Gastrocnemius medialis (tissue), 4 donors: ENCODE measurements around the gene PCP4L1.

Source experiments
- POLR2A ChIP-seq, 2 donors: fragments of 450-650 bp; IDR thresholded peaks; one replicate each; pipeline ENCODE4 v1.6.1; 2017; ENCODE audit warnings: antibody characterized with exemption in 2 of 2, mild to moderate bottlenecking in 2 of 2, moderate library complexity in 2 of 2
- TF ChIP-seq, protein P1 (sequence below), 5 experiments: fragments of 450-650 bp in 3 of 5; fragments of 200-600 bp in 2 of 5; sonication (generic) in 2 of 5; IDR thresholded peaks in 4 of 5; conservative IDR thresholded peaks in 1 of 5; 1 replicate in 4 of 5; 2 replicates in 1 of 5; pipeline ENCODE4 v1.5.1; 2016 to 2019; ENCODE audit warnings: antibody characterized with exemption in 5 of 5, mild to moderate bottlenecking in 3 of 5, moderate library complexity in 3 of 5

- TF ChIP-seq, protein P1, sequence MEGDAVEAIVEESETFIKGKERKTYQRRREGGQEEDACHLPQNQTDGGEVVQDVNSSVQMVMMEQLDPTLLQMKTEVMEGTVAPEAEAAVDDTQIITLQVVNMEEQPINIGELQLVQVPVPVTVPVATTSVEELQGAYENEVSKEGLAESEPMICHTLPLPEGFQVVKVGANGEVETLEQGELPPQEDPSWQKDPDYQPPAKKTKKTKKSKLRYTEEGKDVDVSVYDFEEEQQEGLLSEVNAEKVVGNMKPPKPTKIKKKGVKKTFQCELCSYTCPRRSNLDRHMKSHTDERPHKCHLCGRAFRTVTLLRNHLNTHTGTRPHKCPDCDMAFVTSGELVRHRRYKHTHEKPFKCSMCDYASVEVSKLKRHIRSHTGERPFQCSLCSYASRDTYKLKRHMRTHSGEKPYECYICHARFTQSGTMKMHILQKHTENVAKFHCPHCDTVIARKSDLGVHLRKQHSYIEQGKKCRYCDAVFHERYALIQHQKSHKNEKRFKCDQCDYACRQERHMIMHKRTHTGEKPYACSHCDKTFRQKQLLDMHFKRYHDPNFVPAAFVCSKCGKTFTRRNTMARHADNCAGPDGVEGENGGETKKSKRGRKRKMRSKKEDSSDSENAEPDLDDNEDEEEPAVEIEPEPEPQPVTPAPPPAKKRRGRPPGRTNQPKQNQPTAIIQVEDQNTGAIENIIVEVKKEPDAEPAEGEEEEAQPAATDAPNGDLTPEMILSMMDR (IDR thresholded peaks at IDR 0.05 in 4 of 5, conservative IDR thresholded peaks at IDR 0.05 in 1 of 5): no peak
- TF ChIP-seq POLR2A (IDR thresholded peaks at IDR 0.05): no peak
Observed at GRCh38 chr1:161238039-161238473, 20.5 kb upstream of the PCP4L1 start, which contains the start of gene NR1I3.
